ENCODE results near the gene RAD54L. TPM values are rescaled to one million over a fixed set of nuclear protein-coding genes. Genes with fewer than 3 reads are reported as not detected.
"Not testable (repeated sequence)": the region's sequence is repeated elsewhere in the genome, so short reads cannot be mapped to it uniquely, and the experiment has no call there.

RAD54L gene
- total RNA-seq, 1 experiment from 2014 or later: 9.7 TPM

GRCh38 chr1:46303872-46304326 lies 56.3 kb downstream of the RAD54L start:
- in situ Hi-C loops (cut with HindIII; ENCODE audit: low pct_unique_long_range_greater_than_20kb, low sequenced_read_pairs): no loop called here
- DNase-seq (ENCODE audit: low read depth): peak; percentile 33

GRCh38 chr1:46306159-46306530 lies 58.6 kb downstream of the RAD54L start:
- DNase-seq (ENCODE audit: low read depth): no peak
- in situ Hi-C loops (cut with HindIII; ENCODE audit: low pct_unique_long_range_greater_than_20kb, low sequenced_read_pairs): no loop called here

- in situ Hi-C loops (cut with HindIII; ENCODE audit: low pct_unique_long_range_greater_than_20kb, low sequenced_read_pairs): no loop called here
- DNase-seq (ENCODE audit: low read depth): no peak
Observed at GRCh38 chr1:46309401-46310159, 62.0 kb downstream of the RAD54L start.

GRCh38 chr1:46310321-46310720 lies 62.8 kb downstream of the RAD54L start:
- in situ Hi-C loops (cut with HindIII; ENCODE audit: low pct_unique_long_range_greater_than_20kb, low sequenced_read_pairs): no loop called here
- DNase-seq (ENCODE audit: low read depth): no peak

DNA sequence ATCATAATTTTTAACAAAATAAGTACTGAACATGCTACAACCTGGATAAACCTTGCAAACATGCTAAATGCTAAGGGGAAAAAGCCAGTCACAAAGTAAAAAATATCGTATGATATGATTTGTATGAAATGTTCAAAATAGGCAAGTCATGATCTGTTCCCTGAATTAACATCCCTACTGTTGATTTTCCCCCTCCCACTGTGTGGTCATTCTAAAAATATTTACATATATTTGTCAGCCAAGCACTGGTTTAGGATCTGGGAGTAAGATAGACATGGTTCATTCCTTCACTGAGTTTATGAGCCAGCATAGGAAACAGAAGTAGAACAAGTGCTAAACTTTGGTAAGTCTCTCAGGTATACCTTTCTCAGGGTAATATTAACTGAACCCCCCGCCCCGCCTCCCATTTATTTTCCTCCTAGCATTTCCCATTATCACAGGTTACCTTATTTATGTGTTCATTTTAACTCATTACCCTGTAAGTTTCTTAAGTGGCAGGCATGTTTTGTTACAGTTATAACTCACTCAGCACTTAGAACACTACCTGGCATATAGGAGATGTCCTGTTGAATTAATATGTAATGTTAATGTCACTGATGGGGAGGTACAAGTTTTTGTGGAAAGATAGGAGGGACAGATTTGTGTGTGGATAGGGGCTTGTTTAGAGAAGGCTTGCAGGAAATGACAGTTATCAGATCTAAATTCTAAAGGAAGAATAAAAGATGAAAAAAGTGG lies 68.3 kb downstream of the RAD54L start:
- peak; percentile 29 for DNase-seq (ENCODE audit: low read depth)
- in situ Hi-C loops (cut with HindIII; ENCODE audit: low pct_unique_long_range_greater_than_20kb, low sequenced_read_pairs): no loop called here

DNA sequence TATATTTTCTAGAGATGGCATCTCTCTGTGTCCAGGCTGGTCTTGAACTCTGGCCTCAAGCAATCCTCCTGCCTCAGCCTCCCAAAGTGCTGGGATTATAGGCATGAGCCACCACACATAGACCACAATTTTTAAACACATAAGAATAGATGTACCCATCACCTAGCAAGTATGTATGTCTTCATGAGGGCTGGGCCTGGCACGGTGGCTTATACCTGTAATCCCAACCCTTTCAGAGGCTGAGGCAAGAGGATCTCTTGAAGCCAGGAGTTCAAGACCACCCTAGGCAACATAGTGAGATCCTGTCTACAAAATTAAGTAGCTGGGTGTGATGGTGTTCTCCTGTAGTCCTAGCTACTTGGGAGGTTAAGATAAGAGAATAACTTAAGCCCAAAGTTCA lies 69.8 kb downstream of the RAD54L start:
- DNase-seq (ENCODE audit: low read depth): no peak

DNA sequence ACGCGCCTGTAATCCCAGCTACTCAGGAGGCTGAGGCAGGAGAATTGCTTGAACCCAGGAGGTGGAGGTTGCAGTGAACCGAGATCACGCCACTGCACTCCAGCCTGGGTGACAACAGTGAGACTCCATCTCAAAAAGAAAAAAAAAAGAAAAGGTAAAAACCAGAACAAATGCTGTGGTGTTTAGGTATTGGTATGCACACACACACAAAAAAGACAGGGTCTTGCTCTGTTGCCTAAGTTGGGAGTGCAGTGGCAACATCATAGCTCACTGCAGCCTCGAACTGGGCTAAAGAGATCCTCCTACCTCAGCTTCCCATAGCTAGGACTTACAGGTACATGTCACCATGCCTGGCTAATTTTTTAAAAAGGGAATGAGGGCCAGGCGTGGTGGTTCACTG lies 71.7 kb downstream of the RAD54L start:
- DNase-seq (ENCODE audit: low read depth); in situ Hi-C loops (cut with HindIII; ENCODE audit: low pct_unique_long_range_greater_than_20kb, low sequenced_read_pairs): not testable (repeated sequence)

More for the DNA sequence above, 69.8 kb downstream of the RAD54L start:
- in situ Hi-C loops (cut with HindIII; ENCODE audit: low pct_unique_long_range_greater_than_20kb, low sequenced_read_pairs): no loop called here

- in situ Hi-C loops (cut with HindIII; ENCODE audit: low pct_unique_long_range_greater_than_20kb, low sequenced_read_pairs); DNase-seq (ENCODE audit: low read depth): not testable (repeated sequence)
Observed at GRCh38 chr1:46319960-46320914, 72.7 kb downstream of the RAD54L start.

DNA sequence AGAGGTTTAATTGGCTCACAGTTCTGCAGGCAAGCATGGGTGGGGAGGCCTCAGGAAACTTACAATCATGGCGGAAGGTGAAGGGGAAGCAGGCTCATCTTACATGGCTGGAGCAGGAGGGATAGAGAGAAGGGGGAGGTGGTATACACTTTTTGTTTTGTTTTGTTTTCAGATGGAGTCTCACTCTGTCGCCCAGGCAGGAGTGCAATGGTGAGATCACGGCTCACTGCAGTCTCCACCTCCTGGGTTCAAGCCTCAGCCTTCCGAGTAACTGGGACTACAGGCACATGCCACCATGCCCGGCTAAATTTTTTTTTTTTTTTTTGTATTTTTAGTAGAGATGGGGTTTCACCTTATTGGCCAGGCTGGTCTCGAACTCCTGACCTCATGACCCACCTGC lies 74.6 kb downstream of the RAD54L start:
- DNase-seq (ENCODE audit: low read depth); in situ Hi-C loops (cut with HindIII; ENCODE audit: low pct_unique_long_range_greater_than_20kb, low sequenced_read_pairs): not testable (repeated sequence)

DNA sequence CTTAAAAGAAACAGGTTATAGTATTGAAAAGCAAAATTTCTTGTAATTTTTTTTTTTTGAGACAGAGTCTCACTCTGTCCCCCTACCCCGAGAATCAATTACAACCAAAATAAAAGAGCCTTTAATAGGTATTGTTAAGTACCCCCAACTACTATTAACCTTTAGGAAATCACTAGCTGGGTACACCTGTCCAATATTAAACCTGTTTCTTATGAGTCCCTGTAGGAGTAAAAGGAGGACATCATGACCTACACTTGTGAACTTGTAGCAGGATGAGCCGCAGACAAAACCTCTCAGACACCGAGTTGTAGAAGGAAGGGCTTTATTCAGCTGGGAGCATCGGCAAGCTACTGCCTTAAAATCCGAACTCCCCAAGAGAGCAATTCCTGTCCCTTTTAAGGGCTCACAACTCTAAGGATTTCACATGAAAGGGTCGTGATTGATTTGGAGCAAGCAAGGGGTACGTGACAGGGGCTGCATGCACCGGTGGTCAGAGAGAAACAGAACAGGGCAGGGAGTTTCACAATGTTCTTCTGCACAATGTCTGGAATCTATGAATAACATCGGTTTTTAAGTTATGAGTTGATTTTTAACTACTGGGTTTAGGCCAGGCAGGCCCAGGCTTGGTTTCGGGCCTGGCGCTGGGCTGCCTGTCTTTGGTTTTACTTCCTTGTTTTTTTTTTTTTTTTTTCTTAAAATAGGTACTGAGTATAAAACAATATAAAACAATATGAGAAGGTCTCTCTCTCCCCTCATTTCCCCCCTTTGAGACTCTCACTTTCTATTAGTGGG lies 77.9 kb downstream of the RAD54L start:
- in situ Hi-C loops (cut with HindIII; ENCODE audit: low pct_unique_long_range_greater_than_20kb, low sequenced_read_pairs); DNase-seq (ENCODE audit: low read depth): not testable (repeated sequence)

Other genes with a start within 250 kb of the RAD54L start
- 0.30 and 0.52 TPM in 2 replicates for gene PIK3R3, start 115.1 kb upstream of the RAD54L start, total RNA-seq (2014; rRNA removed; shearing (Covaris generic); ENCODE audit: low replicate concordance)
- 2.3 and 9.5 TPM in 2 replicates for gene TSPAN1, start 72.7 kb upstream of the RAD54L start, total RNA-seq (2014; rRNA removed; shearing (Covaris generic); ENCODE audit: low replicate concordance)
- gene P3R3URF, start 71.3 kb upstream of the RAD54L start, total RNA-seq (2014; rRNA removed; shearing (Covaris generic); ENCODE audit: low replicate concordance): not detected in 2 replicates
- 125 and 130 TPM in 2 replicates for gene POMGNT1, start 49.3 kb upstream of the RAD54L start, total RNA-seq (2014; rRNA removed; shearing (Covaris generic); ENCODE audit: low replicate concordance)
- not detected in 2 replicates for gene LURAP1, start 44.4 kb upstream of the RAD54L start, total RNA-seq (2014; rRNA removed; shearing (Covaris generic); ENCODE audit: low replicate concordance)
- gene LRRC41, start 55.9 kb downstream of the RAD54L start, total RNA-seq (2014; rRNA removed; shearing (Covaris generic); ENCODE audit: low replicate concordance): 81.7 and 88.1 TPM in 2 replicates
- gene UQCRH, start 55.9 kb downstream of the RAD54L start, total RNA-seq (2014; rRNA removed; shearing (Covaris generic); ENCODE audit: low replicate concordance): 458 and 554 TPM in 2 replicates
- gene NSUN4, start 93.0 kb downstream of the RAD54L start, total RNA-seq (2014; rRNA removed; shearing (Covaris generic); ENCODE audit: low replicate concordance): 19.4 and 31.3 TPM in 2 replicates
- 10.9 and 22.5 TPM in 2 replicates for gene FAAH, start 146.6 kb downstream of the RAD54L start, total RNA-seq (2014; rRNA removed; shearing (Covaris generic); ENCODE audit: low replicate concordance)
- gene DMBX1, start 242.1 kb downstream of the RAD54L start, total RNA-seq (2014; rRNA removed; shearing (Covaris generic); ENCODE audit: low replicate concordance): not detected in 2 replicates